ENCODE results near the gene MCM9.

DNA sequence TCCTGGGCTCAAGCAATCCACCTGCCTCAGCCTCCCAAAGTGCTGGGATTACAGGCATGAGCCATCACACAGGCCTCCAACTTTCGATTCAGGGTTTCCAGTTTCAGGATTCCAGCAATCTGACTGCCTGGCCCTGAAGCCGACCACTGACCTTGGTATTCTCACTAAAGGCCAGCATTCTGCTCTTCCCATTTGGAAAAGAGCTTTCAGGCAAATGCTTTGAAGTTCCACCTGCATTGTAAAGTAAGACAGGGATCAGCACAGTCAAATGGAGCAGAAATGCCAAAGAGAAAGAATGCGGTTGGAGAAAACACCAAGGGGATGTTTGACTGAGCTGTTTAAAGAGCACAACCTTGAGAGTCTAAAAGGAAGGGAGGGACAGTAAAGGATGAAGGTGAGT is 166.5 kb downstream of the MCM9 start:
- TF ChIP-seq, protein P1, sequence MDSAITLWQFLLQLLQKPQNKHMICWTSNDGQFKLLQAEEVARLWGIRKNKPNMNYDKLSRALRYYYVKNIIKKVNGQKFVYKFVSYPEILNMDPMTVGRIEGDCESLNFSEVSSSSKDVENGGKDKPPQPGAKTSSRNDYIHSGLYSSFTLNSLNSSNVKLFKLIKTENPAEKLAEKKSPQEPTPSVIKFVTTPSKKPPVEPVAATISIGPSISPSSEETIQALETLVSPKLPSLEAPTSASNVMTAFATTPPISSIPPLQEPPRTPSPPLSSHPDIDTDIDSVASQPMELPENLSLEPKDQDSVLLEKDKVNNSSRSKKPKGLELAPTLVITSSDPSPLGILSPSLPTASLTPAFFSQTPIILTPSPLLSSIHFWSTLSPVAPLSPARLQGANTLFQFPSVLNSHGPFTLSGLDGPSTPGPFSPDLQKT (IDR thresholded peaks at IDR 0.05; ENCODE audit: borderline replicate concordance, low read depth, low read length): no peak
- no peak for TF ChIP-seq ZNF776 (tag by site-specific recombination; IDR thresholded peaks at IDR 0.05; ENCODE audit: borderline replicate concordance)
- TF ChIP-seq, protein P2, sequence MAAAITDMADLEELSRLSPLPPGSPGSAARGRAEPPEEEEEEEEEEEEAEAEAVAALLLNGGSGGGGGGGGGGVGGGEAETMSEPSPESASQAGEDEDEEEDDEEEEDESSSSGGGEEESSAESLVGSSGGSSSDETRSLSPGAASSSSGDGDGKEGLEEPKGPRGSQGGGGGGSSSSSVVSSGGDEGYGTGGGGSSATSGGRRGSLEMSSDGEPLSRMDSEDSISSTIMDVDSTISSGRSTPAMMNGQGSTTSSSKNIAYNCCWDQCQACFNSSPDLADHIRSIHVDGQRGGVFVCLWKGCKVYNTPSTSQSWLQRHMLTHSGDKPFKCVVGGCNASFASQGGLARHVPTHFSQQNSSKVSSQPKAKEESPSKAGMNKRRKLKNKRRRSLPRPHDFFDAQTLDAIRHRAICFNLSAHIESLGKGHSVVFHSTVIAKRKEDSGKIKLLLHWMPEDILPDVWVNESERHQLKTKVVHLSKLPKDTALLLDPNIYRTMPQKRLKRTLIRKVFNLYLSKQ (tag by site-specific recombination; IDR thresholded peaks at IDR 0.05; ENCODE audit: borderline replicate concordance): no peak
- TF ChIP-seq ZNF501 (tag by site-specific recombination; IDR thresholded peaks at IDR 0.05): no peak
- TF ChIP-seq, protein P3, sequence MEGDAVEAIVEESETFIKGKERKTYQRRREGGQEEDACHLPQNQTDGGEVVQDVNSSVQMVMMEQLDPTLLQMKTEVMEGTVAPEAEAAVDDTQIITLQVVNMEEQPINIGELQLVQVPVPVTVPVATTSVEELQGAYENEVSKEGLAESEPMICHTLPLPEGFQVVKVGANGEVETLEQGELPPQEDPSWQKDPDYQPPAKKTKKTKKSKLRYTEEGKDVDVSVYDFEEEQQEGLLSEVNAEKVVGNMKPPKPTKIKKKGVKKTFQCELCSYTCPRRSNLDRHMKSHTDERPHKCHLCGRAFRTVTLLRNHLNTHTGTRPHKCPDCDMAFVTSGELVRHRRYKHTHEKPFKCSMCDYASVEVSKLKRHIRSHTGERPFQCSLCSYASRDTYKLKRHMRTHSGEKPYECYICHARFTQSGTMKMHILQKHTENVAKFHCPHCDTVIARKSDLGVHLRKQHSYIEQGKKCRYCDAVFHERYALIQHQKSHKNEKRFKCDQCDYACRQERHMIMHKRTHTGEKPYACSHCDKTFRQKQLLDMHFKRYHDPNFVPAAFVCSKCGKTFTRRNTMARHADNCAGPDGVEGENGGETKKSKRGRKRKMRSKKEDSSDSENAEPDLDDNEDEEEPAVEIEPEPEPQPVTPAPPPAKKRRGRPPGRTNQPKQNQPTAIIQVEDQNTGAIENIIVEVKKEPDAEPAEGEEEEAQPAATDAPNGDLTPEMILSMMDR (tag by site-specific recombination; IDR thresholded peaks at IDR 0.05): no peak
- TF ChIP-seq ZBTB8A (tag by site-specific recombination; IDR thresholded peaks at IDR 0.05): no peak
- TF ChIP-seq, protein P4, sequence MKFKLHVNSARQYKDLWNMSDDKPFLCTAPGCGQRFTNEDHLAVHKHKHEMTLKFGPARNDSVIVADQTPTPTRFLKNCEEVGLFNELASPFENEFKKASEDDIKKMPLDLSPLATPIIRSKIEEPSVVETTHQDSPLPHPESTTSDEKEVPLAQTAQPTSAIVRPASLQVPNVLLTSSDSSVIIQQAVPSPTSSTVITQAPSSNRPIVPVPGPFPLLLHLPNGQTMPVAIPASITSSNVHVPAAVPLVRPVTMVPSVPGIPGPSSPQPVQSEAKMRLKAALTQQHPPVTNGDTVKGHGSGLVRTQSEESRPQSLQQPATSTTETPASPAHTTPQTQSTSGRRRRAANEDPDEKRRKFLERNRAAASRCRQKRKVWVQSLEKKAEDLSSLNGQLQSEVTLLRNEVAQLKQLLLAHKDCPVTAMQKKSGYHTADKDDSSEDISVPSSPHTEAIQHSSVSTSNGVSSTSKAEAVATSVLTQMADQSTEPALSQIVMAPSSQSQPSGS (tag by site-specific recombination; IDR thresholded peaks at IDR 0.05; ENCODE audit: low read depth): no peak
- no peak for TF ChIP-seq ZNF626 (tag by site-specific recombination; IDR thresholded peaks at IDR 0.05)
- no peak for TF ChIP-seq KLF16 (tag by site-specific recombination; IDR thresholded peaks at IDR 0.05)
- no peak for TF ChIP-seq ZNF416 (tag by site-specific recombination; IDR thresholded peaks at IDR 0.05)
- no peak for TF ChIP-seq PRDM1 (tag by site-specific recombination; IDR thresholded peaks at IDR 0.05)
- TF ChIP-seq ZXDB (tag by site-specific recombination; IDR thresholded peaks at IDR 0.05): no peak
- TF ChIP-seq, protein P5, sequence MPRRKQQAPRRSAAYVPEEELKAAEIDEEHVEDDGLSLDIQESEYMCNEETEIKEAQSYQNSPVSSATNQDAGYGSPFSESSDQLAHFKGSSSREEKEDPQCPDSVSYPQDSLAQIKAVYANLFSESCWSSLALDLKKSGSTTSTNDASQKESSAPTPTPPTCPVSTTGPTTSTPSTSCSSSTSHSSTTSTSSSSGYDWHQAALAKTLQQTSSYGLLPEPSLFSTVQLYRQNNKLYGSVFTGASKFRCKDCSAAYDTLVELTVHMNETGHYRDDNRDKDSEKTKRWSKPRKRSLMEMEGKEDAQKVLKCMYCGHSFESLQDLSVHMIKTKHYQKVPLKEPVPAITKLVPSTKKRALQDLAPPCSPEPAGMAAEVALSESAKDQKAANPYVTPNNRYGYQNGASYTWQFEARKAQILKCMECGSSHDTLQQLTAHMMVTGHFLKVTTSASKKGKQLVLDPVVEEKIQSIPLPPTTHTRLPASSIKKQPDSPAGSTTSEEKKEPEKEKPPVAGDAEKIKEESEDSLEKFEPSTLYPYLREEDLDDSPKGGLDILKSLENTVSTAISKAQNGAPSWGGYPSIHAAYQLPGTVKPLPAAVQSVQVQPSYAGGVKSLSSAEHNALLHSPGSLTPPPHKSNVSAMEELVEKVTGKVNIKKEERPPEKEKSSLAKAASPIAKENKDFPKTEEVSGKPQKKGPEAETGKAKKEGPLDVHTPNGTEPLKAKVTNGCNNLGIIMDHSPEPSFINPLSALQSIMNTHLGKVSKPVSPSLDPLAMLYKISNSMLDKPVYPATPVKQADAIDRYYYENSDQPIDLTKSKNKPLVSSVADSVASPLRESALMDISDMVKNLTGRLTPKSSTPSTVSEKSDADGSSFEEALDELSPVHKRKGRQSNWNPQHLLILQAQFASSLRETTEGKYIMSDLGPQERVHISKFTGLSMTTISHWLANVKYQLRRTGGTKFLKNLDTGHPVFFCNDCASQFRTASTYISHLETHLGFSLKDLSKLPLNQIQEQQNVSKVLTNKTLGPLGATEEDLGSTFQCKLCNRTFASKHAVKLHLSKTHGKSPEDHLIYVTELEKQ (tag by site-specific recombination; IDR thresholded peaks at IDR 0.05; ENCODE audit: borderline replicate concordance): no peak
- TF ChIP-seq, protein P6, sequence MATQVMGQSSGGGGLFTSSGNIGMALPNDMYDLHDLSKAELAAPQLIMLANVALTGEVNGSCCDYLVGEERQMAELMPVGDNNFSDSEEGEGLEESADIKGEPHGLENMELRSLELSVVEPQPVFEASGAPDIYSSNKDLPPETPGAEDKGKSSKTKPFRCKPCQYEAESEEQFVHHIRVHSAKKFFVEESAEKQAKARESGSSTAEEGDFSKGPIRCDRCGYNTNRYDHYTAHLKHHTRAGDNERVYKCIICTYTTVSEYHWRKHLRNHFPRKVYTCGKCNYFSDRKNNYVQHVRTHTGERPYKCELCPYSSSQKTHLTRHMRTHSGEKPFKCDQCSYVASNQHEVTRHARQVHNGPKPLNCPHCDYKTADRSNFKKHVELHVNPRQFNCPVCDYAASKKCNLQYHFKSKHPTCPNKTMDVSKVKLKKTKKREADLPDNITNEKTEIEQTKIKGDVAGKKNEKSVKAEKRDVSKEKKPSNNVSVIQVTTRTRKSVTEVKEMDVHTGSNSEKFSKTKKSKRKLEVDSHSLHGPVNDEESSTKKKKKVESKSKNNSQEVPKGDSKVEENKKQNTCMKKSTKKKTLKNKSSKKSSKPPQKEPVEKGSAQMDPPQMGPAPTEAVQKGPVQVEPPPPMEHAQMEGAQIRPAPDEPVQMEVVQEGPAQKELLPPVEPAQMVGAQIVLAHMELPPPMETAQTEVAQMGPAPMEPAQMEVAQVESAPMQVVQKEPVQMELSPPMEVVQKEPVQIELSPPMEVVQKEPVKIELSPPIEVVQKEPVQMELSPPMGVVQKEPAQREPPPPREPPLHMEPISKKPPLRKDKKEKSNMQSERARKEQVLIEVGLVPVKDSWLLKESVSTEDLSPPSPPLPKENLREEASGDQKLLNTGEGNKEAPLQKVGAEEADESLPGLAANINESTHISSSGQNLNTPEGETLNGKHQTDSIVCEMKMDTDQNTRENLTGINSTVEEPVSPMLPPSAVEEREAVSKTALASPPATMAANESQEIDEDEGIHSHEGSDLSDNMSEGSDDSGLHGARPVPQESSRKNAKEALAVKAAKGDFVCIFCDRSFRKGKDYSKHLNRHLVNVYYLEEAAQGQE (tag by site-specific recombination; IDR thresholded peaks at IDR 0.05): no peak
